Thymus (tissue), 11 donors: ENCODE results near the gene ZNF416. TPM values are rescaled to one million over a fixed set of nuclear protein-coding genes. Genes with fewer than 3 reads are reported as not detected.

ENCODE experiments used
- DNase-seq, 9 donors: peaks; one replicate each; pipeline ENCODE4 v3.0.0-alpha.2; 2013; ENCODE audit warnings: low spot score in 9 of 9, low read depth in 6 of 9, missing footprints in 1 of 9
- H3K27ac ChIP-seq, 2 donors: one replicate each; pipeline ENCODE4 v1.5.1; 2013; ENCODE audit warnings: control low read depth in 1 of 2, low read depth in 1 of 2, low read length in 1 of 2, mild to moderate bottlenecking in 1 of 2, moderate library complexity in 1 of 2
- H3K27me3 ChIP-seq, 2 donors: one replicate each; pipeline ENCODE4 v1.5.1; 2013; ENCODE audit warnings: low read length in 1 of 2; ENCODE audit not compliant: control insufficient read depth in 2 of 2, insufficient read depth in 1 of 2
- H3K36me3 ChIP-seq, 2 donors: one replicate each; pipeline ENCODE4 v1.5.1; 2013; ENCODE audit warnings: low read length in 1 of 2, mild to moderate bottlenecking in 1 of 2, moderate library complexity in 1 of 2; ENCODE audit not compliant: control insufficient read depth in 2 of 2, insufficient read depth in 2 of 2
- H3K4me1 ChIP-seq, 2 donors: one replicate each; pipeline ENCODE4 v1.5.1; 2013; ENCODE audit warnings: low read length in 2 of 2; ENCODE audit not compliant: control insufficient read depth in 2 of 2, insufficient read depth in 2 of 2
- H3K4me3 ChIP-seq, 2 donors: one replicate each; pipeline ENCODE4 v1.5.1; 2013; ENCODE audit warnings: low read length in 2 of 2, control low read depth in 1 of 2, mild to moderate bottlenecking in 1 of 2
- H3K9me3 ChIP-seq, 2 donors: one replicate each; pipeline ENCODE4 v1.5.1; 2013; ENCODE audit warnings: low read length in 1 of 2, mild to moderate bottlenecking in 1 of 2; ENCODE audit not compliant: control insufficient read depth in 2 of 2, insufficient read depth in 1 of 2
- WGBS: extraction: QIAGEN DNeasy Blood & Tissue Kit; methylation state at CpG from one replicate; pipeline ENCODE4 v1.1.7; 2013; 5-methylcytosine and 5-hydroxymethylcytosine counted together
- polyA plus RNA-seq: library from polyadenylated mRNA; stranded (reverse); fragments of 200-250 nt; gene quantifications from one replicate; pipeline ENCODE4 v1.2.3, GENCODE V29; 2013
- total RNA-seq: library from RNA; stranded (reverse); fragments of 120-200 nt; gene quantifications from one replicate; pipeline ENCODE4 v1.2.4, GENCODE V29; 2013
- donor health status: healthy.

ZNF416 gene
- total and polyA plus RNA-seq, 2 donors, result 4.4 to 7.1 TPM

- Histone ChIP-seq H3K27me3 (no peaks in the 10 kb centered on the region), H3K36me3 (peaks cover 5 to 16% of the 10 kb centered on the region in 2 donors), H3K9me3 (peaks cover 5 to 6% of the 10 kb centered on the region in 2 donors), H3K4me1 (peaks cover 8 to 10% of the 10 kb centered on the region in 2 donors), H3K27ac (no peak within 1 kb of the TSS), H3K4me3 (peak within 1 kb of the TSS; percentile 76 to 92)
- peak; percentile 65 to 90 (median 78) for DNase-seq
- under 1% methylated on average over 53 of the region's 53 CpGs for WGBS
Measured at GRCh38 chr19:57599761-57600383, 21.2 kb upstream of the ZNF416 start, which contains the start of gene ZNF530. Gene ZNF530, plus strand, starts transcription at chr19:57599885. Its CDS starts 4,461 bp downstream, at chr19:57604346.

GRCh38 chr19:57599377-57599760 lies 20.7 kb upstream of the ZNF416 start:
- peaks cover 0 to 12% of the 10 kb centered on the region in 2 donors for H3K36me3 ChIP-seq
- DNase-seq, result no peak
- H3K27me3 ChIP-seq, result no peaks in the 10 kb centered on the region
- H3K4me1 ChIP-seq, result peaks cover 8 to 10% of the 10 kb centered on the region in 2 donors
- 62% methylated on average over 8 of the region's 8 CpGs for WGBS
- peak overlapping the region; percentile 76 to 92 for H3K4me3 ChIP-seq
- H3K9me3 ChIP-seq, result peaks cover 5 to 7% of the 10 kb centered on the region in 2 donors
- no peak overlapping the region for H3K27ac ChIP-seq

- no peak for DNase-seq
- Histone ChIP-seq H3K4me3 (no peak overlapping the region), H3K27ac (no peak overlapping the region), H3K36me3 (peaks cover 37 to 44% of the 10 kb centered on the region in 2 donors), H3K27me3 (no peaks in the 10 kb centered on the region), H3K9me3 (peaks cover 36 to 74% of the 10 kb centered on the region in 2 donors), H3K4me1 (peaks cover 9 to 16% of the 10 kb centered on the region in 2 donors)
- 96% methylated on average over 1 of the region's 1 CpG for WGBS
Measured at GRCh38 chr19:57587529-57587928, 8.8 kb upstream of the ZNF416 start.

DNA sequence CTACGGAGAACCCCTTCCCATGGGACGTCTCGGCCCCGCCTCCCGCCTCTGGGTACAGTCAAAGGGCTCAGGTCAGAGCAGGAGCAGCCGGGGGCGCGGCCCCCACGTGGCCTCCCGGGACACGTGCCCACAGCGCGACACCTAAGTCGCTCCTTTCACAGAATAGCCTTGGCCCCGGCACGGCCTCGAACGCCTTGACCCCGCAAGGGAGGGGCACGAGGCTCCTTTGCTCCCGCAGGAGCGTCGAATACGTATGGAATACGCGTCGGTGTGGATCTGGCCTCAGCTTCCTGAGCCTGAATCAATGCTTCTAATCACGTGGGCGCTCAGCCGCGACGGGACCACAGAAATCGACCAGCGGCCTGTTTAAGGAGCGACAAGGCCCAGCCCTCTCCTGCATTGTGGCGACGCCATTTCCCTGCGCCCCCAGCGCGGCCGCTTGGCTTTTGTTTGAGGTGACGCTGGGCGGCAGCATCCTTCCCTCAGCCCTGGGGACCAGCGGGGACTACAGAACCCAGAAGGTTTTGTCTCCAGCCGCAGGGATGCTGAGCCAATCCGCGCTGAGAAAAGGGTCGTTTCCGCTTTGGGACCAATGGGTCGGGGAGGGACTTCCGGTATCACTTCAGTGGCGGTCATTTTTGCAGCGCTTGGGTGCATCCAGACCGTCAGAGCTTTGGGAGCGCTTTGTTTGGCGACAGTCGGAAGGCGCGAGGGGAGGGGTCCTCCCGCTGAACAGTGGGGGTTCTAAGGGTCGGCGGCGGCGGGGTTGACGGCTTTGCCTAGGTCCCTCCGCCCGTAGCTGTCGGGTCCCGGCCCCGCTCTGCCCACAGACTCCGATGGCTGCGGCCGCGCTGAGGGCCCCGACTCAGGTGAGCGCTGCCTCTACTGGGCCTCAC lies 5.1 kb upstream of the ZNF416 start, which contains the start of gene ZIK1:
ZIK1 (plus strand) TSS at position 625 of the 896 bp plus-strand sequence; CDS start at position 837, 212 bp downstream.
- Histone ChIP-seq H3K36me3 (peaks cover 11 to 14% of the 10 kb centered on the region in 2 donors), H3K4me3 (peak within 1 kb of the TSS; percentile 66 to 80), H3K9me3 (peaks cover 15 to 52% of the 10 kb centered on the region in 2 donors), H3K27me3 (no peaks in the 10 kb centered on the region), H3K4me1 (peaks cover 9 to 19% of the 10 kb centered on the region in 2 donors), H3K27ac (peak within 1 kb of the TSS; percentile 55 to 71)
- 5% methylated on average over 76 of the region's 76 CpGs for WGBS
- peak; percentile 81 to 97 (median 90) for DNase-seq

GRCh38 chr19:57583104-57583520 lies 4.4 kb upstream of the ZNF416 start:
- peaks cover 9 to 46% of the 10 kb centered on the region in 2 donors for H3K9me3 ChIP-seq

GRCh38 chr19:57576661-57577060 lies 2.0 kb downstream of the ZNF416 start:
- no peak for DNase-seq
- Histone ChIP-seq H3K27ac (no peak overlapping the region), H3K9me3 (peaks cover 37 to 53% of the 10 kb centered on the region in 2 donors), H3K36me3 (peaks cover 43 to 52% of the 10 kb centered on the region in 2 donors), H3K4me1 (peaks cover 8 to 11% of the 10 kb centered on the region in 2 donors), H3K27me3 (no peaks in the 10 kb centered on the region), H3K4me3 (no peak overlapping the region)

More at GRCh38 chr19:57583104-57583520, 4.4 kb upstream of the ZNF416 start:
- peaks cover 4 to 7% of the 10 kb centered on the region in 2 donors for H3K36me3 ChIP-seq
- H3K4me3 ChIP-seq, result peak overlapping the region; percentile 66 to 80
- 48% methylated on average over 21 of the region's 21 CpGs for WGBS
- no peak overlapping the region for H3K27ac ChIP-seq
- DNase-seq, result no peak
- no peaks in the 10 kb centered on the region for H3K27me3 ChIP-seq
- peaks cover 11 to 21% of the 10 kb centered on the region in 2 donors for H3K4me1 ChIP-seq

- peaks cover 42 to 65% of the 10 kb centered on the region in 2 donors for H3K9me3 ChIP-seq
- H3K4me3 ChIP-seq, result no peak overlapping the region
- DNase-seq, result no peak
- H3K27ac ChIP-seq, result no peak overlapping the region
- 99% methylated on average over 3 of the region's 3 CpGs for WGBS
- H3K4me1 ChIP-seq, result no peaks in the 10 kb centered on the region
- H3K27me3 ChIP-seq, result no peaks in the 10 kb centered on the region
- peaks cover 43 to 52% of the 10 kb centered on the region in 2 donors for H3K36me3 ChIP-seq
Measured at GRCh38 chr19:57572415-57572947, 6.2 kb downstream of the ZNF416 start.

GRCh38 chr19:57570707-57571106 lies 8.0 kb downstream of the ZNF416 start:
- no peaks in the 10 kb centered on the region for H3K27me3 ChIP-seq
- DNase-seq, result no peak
- no peak overlapping the region for H3K27ac ChIP-seq
- H3K9me3 ChIP-seq, result peaks cover 43 to 64% of the 10 kb centered on the region in 2 donors
- H3K4me1 ChIP-seq, result no peaks in the 10 kb centered on the region
- peaks cover 35 to 40% of the 10 kb centered on the region in 2 donors for H3K36me3 ChIP-seq
- H3K4me3 ChIP-seq, result no peak overlapping the region
